ENCODE data around the gene VRK1.

Gene VRK1

DNA sequence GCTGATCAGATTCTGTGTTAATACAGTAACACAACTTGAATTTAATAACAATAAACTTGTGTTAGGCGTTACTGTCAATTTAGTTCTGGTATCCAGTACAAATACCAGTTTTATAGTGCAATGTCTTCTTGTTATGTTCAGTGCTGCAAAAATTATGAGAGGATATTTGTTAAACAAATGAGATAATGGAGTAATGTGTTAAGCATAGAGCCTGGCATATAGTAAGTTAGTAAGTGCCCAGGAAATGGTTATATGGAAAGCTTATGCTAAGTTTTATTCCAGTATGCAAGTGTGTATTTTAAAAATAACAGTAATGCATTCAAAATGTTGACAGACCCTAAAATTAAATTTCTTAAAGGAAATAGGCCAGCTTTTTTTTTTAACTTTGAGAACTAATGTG, 1.8 kb downstream of the VRK1 start:
- Histone ChIP-seq H3K9ac (ENCODE audit: low read depth, low read length) (no peak overlapping the region), H3K4me1 (ENCODE audit: insufficient read depth, low read length) (0 out of 2 replicates have a peak, but pooled peaks cover 3% of the 10 kb centered on the region), H3K36me3 (ENCODE audit: insufficient read depth, low read length) (no peaks in the 10 kb centered on the region), H3K9me3 (ENCODE audit: control insufficient read depth, insufficient read depth, low read length) (no peaks in the 10 kb centered on the region)

DNA sequence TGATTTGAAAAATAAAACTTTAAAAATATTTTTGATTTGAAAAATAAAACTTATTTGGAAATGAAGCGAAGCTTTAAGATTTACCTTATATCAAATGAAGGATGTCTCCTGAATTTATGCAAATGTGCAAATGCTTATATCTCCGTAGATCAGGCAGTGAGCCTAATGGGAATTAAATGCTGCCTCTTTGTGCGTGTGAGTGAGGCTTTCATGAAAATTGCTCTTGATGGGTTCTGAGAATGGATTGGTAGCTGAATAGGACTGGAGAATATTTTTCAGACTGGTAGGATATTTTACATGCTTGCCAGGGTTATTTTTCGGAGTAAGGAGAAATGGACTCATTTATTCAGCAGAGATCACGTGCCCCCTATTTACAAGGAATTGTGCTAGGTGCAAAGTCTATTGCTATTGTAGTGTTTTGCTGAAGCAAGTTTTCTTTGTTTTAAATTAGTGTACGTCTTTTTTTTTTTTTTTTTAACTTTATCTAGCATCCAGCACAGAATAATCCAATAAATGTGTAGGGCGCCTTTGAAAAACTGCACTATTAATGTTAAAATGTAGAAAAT, 2.4 kb downstream of the VRK1 start:
- no peaks in the 10 kb centered on the region for H3K36me3 ChIP-seq (ENCODE audit: insufficient read depth, low read length)
- H3K9me3 ChIP-seq (ENCODE audit: control insufficient read depth, insufficient read depth, low read length), result no peaks in the 10 kb centered on the region
- 0 out of 2 replicates have a peak, but pooled peaks cover 3% of the 10 kb centered on the region for H3K4me1 ChIP-seq (ENCODE audit: insufficient read depth, low read length)
- H3K9ac ChIP-seq (ENCODE audit: low read depth, low read length), result no peak overlapping the region

DNA sequence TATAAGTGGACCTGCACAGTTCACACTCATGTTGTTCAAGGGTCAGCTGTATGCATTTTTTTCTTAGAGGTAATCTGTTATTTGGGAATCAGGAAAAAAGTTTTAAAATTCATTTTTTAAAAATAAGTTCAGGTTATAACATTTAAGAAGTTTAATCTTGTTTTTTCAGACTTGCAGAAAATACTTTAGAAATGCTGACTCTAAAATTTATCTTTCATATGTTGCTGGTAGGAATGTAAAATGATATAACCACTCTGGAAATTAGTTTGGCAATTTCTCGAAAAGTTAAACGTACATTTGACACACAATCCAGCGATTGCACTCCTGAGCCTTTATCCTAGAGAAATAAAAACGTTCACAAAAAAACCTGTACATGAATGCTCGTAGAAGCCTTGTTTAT, 4.7 kb downstream of the VRK1 start:
- no peak overlapping the region for H3K9ac ChIP-seq (ENCODE audit: low read depth, low read length)
- 0 out of 2 replicates have a peak, but pooled peaks cover 6% of the 10 kb centered on the region for H3K4me1 ChIP-seq (ENCODE audit: insufficient read depth, low read length)
- H3K9me3 ChIP-seq (ENCODE audit: control insufficient read depth, insufficient read depth, low read length), result no peaks in the 10 kb centered on the region
- no peaks in the 10 kb centered on the region for H3K36me3 ChIP-seq (ENCODE audit: insufficient read depth, low read length)

DNA sequence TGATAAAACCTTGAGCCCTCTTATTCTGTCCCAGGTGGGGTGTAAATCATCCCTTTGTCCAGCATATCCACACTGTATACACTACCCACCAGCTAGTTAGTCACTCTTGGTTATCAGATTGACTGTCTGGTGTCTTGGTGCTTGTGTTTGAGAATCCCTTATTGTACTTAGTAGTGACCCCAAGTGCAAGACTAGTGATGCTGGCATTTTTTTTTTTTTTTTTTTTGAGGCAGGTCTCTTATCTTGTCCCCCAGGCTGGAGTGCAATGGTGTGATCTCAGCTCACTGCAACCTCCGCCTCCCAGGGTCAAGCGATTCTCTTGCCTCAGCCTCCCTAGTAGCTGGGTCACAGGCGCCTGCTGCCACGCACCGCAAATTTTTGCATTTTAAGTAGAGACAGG, 5.8 kb downstream of the VRK1 start:
- 0 out of 2 replicates have a peak, but pooled peaks cover 6% of the 10 kb centered on the region for H3K4me1 ChIP-seq (ENCODE audit: insufficient read depth, low read length)
- H3K9ac ChIP-seq (ENCODE audit: low read depth, low read length), result no peak overlapping the region
- H3K36me3 ChIP-seq (ENCODE audit: insufficient read depth, low read length), result no peaks in the 10 kb centered on the region
- no peaks in the 10 kb centered on the region for H3K9me3 ChIP-seq (ENCODE audit: control insufficient read depth, insufficient read depth, low read length)

DNA sequence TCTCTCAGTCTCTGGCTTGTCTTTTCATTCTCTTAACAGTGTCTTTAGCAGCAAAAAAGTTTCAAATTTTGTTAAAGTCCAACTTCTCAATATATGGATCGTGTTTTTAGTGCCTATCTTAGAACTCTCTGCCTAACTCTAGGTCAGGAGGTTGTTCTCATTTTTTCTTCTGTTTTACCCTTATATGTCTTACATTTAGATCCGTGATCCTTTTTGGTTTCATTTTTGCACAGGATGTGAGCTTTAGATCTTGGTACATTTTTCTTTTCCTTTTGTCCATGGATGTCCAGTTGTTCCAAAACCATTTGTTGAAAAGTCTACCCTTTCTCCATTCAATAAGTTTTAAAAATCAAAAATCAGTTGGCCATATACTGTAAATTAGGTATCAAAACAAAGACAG, 6.8 kb downstream of the VRK1 start:
- Histone ChIP-seq H3K36me3 (ENCODE audit: insufficient read depth, low read length) (no peaks in the 10 kb centered on the region), H3K9me3 (ENCODE audit: control insufficient read depth, insufficient read depth, low read length) (no peaks in the 10 kb centered on the region), H3K9ac (ENCODE audit: low read depth, low read length) (no peak overlapping the region), H3K4me1 (ENCODE audit: insufficient read depth, low read length) (0 out of 2 replicates have a peak, but pooled peaks cover 3% of the 10 kb centered on the region)

DNA sequence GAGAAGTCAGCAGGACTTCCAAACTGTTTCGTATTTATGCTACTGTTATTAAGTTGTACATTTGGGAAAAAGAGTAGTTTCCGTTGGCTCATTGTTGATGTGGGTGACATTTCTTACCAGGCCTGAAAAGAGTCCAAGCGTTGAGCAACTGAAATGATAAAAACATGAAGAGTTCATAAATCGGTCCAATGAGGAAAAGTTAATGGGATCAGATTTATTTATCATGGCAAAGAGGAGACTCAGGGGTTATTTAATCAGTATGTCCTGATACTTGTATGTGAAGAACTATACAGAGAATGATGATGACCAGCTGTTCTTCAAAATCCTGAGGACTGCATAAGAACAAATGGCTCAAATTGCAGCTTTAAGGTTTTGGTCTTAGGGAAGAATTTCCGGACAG, 7.7 kb downstream of the VRK1 start:
- Histone ChIP-seq H3K9ac (ENCODE audit: low read depth, low read length) (no peak overlapping the region), H3K36me3 (ENCODE audit: insufficient read depth, low read length) (no peaks in the 10 kb centered on the region), H3K9me3 (ENCODE audit: control insufficient read depth, insufficient read depth, low read length) (no peaks in the 10 kb centered on the region), H3K4me1 (ENCODE audit: insufficient read depth, low read length) (0 out of 2 replicates have a peak, but pooled peaks cover 3% of the 10 kb centered on the region)

DNA sequence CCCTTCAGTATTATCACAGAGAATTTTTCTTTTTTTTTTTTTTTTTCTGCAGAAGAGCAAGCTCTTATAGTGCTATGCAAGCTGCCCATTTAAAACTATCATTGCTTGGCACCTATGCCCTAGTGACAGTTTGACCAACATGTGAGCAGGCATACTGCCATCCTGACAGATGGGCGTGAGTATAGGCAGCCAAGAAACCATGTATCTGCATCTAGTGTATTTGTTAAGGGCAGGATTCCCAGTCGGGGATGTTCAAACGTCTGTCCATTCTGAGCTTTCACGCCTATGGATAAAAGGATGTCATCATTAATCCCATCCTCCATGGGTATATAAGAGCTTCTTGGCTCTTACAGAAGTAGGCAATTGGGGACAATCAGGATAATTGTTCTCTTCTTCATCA, 8.8 kb downstream of the VRK1 start:
- Histone ChIP-seq H3K9ac (ENCODE audit: low read depth, low read length) (no peak overlapping the region), H3K36me3 (ENCODE audit: insufficient read depth, low read length) (no peaks in the 10 kb centered on the region), H3K9me3 (ENCODE audit: control insufficient read depth, insufficient read depth, low read length) (no peaks in the 10 kb centered on the region), H3K4me1 (ENCODE audit: insufficient read depth, low read length) (0 out of 2 replicates have a peak, but pooled peaks cover 3% of the 10 kb centered on the region)

DNA sequence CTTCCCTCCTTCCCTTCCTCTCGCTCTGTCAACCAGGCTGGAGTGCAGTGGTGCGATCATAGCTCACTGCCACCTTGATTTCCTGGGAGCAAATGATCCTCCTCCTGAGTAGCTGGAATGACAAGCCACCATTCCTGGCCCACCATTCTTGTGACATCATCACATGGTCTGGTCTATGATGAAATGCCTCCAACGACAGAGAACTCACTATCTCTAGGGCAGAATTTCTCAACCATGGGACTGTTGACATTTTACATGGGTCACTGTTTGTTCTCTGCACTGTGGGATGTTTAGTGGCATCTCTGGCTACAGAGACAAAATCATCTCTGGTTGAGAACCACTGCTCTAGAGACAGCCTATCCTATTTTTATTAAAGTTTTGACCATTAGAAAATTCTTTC, 9.7 kb downstream of the VRK1 start:
- Histone ChIP-seq H3K36me3 (ENCODE audit: insufficient read depth, low read length) (no peaks in the 10 kb centered on the region), H3K9ac (ENCODE audit: low read depth, low read length) (no peak overlapping the region), H3K4me1 (ENCODE audit: insufficient read depth, low read length) (0 out of 2 replicates have a peak, but pooled peaks cover 3% of the 10 kb centered on the region), H3K9me3 (ENCODE audit: control insufficient read depth, insufficient read depth, low read length) (no peaks in the 10 kb centered on the region)

DNA sequence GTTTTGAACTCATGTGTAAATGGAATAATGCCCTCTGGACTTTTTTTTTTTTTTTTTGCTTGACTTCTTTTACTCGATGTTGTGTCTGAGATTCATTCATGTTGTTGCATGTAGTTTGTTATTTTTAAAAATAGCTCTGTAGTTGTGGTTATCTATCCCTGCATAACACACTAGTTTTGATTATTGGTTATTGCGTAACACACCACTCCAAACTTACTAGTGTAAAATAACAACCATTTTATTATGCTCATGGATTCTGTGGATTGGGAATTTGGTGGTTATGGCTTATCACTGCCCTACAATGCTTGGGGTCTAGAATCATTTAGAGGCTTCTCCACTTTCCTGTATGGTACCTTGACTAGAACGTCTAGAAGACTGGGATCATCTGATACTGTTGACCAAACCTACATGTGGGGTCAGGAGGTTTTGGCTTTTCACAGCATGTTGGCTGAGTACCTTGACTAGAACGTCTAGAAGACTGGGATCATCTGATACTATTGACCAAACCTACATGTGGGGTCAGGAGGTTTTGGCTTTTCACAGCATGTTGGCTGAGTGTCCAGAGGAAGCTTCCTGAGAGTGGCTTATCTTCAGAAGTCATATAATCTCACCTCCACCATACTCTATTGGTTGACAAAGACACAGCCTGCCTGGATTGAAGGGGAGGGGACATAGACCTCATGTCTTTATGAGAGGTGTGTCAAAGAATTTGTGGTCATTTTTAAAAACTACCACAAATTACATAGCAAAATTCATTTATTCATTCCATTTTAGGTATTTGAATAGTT, 11.6 kb downstream of the VRK1 start:
- Histone ChIP-seq H3K4me1 (ENCODE audit: insufficient read depth, low read length) (0 out of 2 replicates have a peak, but pooled peaks cover 3% of the 10 kb centered on the region), H3K9ac (ENCODE audit: low read depth, low read length) (no peak overlapping the region), H3K9me3 (ENCODE audit: control insufficient read depth, insufficient read depth, low read length) (no peaks in the 10 kb centered on the region), H3K36me3 (ENCODE audit: insufficient read depth, low read length) (no peaks in the 10 kb centered on the region)

DNA sequence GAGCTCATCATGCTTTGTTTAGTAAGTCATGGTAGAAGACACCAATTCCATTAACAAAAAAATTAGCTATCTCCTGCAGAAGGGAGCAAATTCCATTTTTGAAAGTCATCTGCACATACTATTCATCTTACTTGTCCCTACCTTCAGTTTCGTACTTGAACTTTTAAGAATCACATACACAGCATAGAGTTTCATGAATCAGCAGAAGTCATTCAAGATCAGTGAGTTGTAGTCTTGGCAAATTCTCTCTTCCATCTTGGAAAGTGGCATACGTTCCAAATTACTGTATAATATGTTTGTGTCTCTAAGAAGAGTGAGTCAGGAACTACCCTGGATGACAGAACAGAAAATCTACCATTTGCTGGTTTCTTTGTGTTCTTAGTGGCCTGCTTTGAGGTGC, 14.1 kb downstream of the VRK1 start:
- H3K36me3 ChIP-seq (ENCODE audit: insufficient read depth, low read length), result no peaks in the 10 kb centered on the region
- no peaks in the 10 kb centered on the region for H3K9me3 ChIP-seq (ENCODE audit: control insufficient read depth, insufficient read depth, low read length)
- no peak overlapping the region for H3K9ac ChIP-seq (ENCODE audit: low read depth, low read length)
- no peaks in the 10 kb centered on the region for H3K4me1 ChIP-seq (ENCODE audit: insufficient read depth, low read length)

DNA sequence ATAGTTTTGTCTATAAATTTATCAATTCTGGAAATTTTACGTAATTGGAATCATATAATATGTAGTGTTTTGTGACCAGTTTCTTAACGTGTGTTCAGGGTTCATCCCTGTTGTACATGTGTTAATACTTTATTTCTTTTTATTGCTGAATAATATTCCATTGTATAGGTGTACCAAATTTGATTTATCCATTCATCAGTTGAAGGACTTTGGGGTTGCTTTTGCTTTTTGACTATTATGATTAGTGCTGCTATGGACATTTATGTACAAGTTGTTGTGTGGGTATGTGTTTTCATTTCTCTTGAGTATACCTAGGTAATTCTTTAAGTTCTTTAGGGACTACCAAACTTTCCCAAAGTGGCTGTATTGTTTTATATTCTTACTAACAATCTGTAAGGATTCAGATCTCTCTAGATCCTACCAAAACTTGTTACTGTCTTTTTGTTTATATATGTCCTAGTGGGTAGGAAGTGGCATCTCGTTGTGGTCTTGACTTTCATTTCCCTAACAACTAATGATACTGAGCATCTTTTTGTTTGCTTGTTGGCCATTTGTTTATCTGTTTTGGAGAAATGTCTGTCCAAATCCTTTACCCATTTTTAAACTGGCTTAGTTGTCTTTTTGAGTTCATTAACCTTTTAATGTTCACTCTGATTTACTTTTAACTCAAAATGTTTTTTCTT, 14.9 kb downstream of the VRK1 start:
- no peaks in the 10 kb centered on the region for H3K4me1 ChIP-seq (ENCODE audit: insufficient read depth, low read length)
- H3K9me3 ChIP-seq (ENCODE audit: control insufficient read depth, insufficient read depth, low read length), result no peaks in the 10 kb centered on the region
- H3K9ac ChIP-seq (ENCODE audit: low read depth, low read length), result no peak overlapping the region
- no peaks in the 10 kb centered on the region for H3K36me3 ChIP-seq (ENCODE audit: insufficient read depth, low read length)

DNA sequence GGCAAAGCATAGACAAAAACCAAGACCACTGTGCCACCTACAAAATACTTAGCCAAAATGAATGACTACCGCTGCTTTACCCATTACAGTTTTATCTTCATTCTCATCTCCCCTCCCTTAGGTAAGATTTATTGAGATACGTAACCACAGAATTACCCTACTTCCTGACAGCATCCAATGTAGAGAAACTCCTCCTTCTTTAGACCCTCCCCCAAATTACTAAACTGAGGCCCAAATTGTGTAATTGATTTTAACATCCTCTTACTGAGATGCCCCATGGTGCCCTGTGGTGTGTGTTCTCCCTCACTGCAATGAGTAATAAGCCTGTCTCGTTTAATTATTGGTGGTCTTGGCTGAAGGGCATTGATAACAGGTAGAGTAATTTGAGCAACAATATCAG, 19.1 kb downstream of the VRK1 start:
- Histone ChIP-seq H3K36me3 (ENCODE audit: insufficient read depth, low read length) (no peaks in the 10 kb centered on the region), H3K4me1 (ENCODE audit: insufficient read depth, low read length) (peaks cover 4% of the 10 kb centered on the region; the same call in 1 of the 2 replicates), H3K9me3 (ENCODE audit: control insufficient read depth, insufficient read depth, low read length) (no peaks in the 10 kb centered on the region), H3K9ac (ENCODE audit: low read depth, low read length) (no peak overlapping the region)

DNA sequence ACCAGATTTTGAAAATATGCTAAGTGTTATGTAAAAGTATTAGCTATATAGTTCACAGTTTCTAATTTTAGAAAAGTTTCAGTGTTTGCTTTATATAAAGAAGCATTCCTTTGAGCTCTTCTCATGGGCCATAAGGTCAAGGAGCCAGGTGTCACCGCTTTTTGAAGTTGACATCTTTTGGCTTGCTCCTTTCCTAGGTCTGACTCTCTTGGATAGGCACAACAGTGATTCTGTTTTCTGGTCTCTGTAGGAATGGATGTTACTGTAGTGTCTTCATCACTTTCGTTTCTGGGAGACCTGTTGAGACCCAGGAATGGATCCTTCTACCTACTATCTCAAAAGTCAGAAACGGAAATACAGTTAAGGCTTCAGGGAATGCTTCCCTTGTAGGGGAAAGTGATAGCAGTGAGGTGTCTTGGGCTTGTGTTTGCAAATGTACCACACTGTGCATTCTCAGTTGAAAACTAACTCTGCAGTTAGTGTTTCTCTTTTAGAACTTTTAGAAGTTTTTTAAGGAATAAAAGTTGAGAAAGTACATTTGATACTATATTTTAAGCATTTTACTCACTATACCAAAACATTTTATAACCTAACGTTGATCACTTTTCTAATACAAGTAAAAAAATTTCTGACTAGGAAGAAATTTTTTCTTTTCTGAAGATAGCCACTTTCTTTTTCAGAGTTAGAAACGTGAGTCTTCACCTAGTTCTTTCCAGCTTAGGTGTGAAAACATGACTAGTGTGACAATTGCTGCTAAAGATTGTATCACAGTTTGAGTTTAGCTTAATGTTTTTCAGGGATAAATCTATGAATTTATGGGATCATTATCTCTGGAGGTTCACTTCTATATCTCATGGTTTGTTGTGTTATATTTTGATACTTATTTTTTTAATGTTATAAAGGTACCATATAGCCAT, 20.8 kb downstream of the VRK1 start:
- Histone ChIP-seq H3K9me3 (ENCODE audit: control insufficient read depth, insufficient read depth, low read length) (no peaks in the 10 kb centered on the region), H3K36me3 (ENCODE audit: insufficient read depth, low read length) (no peaks in the 10 kb centered on the region), H3K9ac (ENCODE audit: low read depth, low read length) (no peak overlapping the region), H3K4me1 (ENCODE audit: insufficient read depth, low read length) (peaks cover 7% of the 10 kb centered on the region; the same call in 1 of the 2 replicates)

DNA sequence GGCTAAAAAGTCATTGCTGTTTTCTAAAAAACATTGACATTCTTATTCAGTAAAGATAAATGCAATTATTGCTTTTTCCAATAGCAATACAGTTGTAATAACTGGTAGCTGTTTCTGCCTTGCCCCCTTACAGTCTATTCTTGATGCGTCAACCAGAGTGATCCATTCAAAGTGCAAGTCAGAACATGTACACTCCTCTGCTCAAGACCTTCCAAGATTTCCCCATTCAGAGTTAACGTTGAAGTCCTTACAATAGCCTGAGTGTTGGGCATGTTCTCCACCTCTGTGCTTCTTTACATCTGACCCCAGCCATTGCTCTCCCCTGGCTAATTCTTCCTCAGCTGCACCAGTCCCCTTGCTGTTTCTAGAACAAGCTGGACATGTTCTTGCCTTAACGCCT, 24.3 kb downstream of the VRK1 start:
- peaks cover 7% of the 10 kb centered on the region; the same call in 1 of the 2 replicates for H3K4me1 ChIP-seq (ENCODE audit: insufficient read depth, low read length)
- H3K36me3 ChIP-seq (ENCODE audit: insufficient read depth, low read length), result no peaks in the 10 kb centered on the region
- no peaks in the 10 kb centered on the region for H3K9me3 ChIP-seq (ENCODE audit: control insufficient read depth, insufficient read depth, low read length)
- no peak overlapping the region for H3K9ac ChIP-seq (ENCODE audit: low read depth, low read length)

Data from ES-I3 (cell line).